ENCODE results near the gene ARHGAP15.

GRCh38 chr2:143786026-143786765, 657.0 kb downstream of the ARHGAP15 start:
- TF ChIP-seq CTCF (conservative IDR thresholded peaks at IDR 0.05 in 1 of 2, IDR thresholded peaks at IDR 0.05 in 1 of 2; ENCODE audit: low read depth in 1 of 2, low read length in 2 of 2), result no peak
- no peak for TF ChIP-seq EZH2 (IDR thresholded peaks at IDR 0.05; ENCODE audit: low read length, missing control alignments)

Data from fibroblast of lung (primary cell).